Mucosa of descending colon (tissue), 3 donors: ENCODE results near the gene APOBEC3H. TPM values are rescaled to one million over a fixed set of nuclear protein-coding genes. Genes with fewer than 3 reads are reported as not detected.
"Not testable (repeated sequence)": the region's sequence is repeated elsewhere in the genome, so short reads cannot be mapped to it uniquely, and the experiment has no call there.

Experiments
- ATAC-seq: fragments of 200-7000 bp; cut with Tn5 transposase; one replicate; pipeline ENCODE4 v1.9.1; 2020; ENCODE audit warnings: mild to moderate bottlenecking, moderate library complexity
- DNase-seq, 3 donors: peaks; one replicate each; pipeline ENCODE4 v3.0.0-alpha.2; 2020
- H3K36me3 ChIP-seq: fragments of 200-600 bp; one replicate; pipeline ENCODE4 v1.8.0; 2021; ENCODE audit warnings: low read depth, mild to moderate bottlenecking
- H3K4me1 ChIP-seq: fragments of 200-600 bp; one replicate; pipeline ENCODE4 v1.8.0; 2021; ENCODE audit warnings: low read depth, mild to moderate bottlenecking
- H3K4me3 ChIP-seq: fragments of 200-600 bp; one replicate; pipeline ENCODE4 v1.8.0; 2021; ENCODE audit warnings: mild to moderate bottlenecking
- H3K9me3 ChIP-seq: fragments of 200-600 bp; one replicate; pipeline ENCODE4 v1.8.0; 2021; ENCODE audit warnings: mild to moderate bottlenecking
- CTCF ChIP-seq: fragments of 200-600 bp; IDR thresholded peaks from one replicate; pipeline ENCODE4 v1.8.0; 2022; ENCODE audit warnings: antibody characterized with exemption, mild to moderate bottlenecking
- intact Hi-C, 2 donors: fragments of 100-400 bp; cut with DNase I in 1 of 2; cut with micrococcal nuclease in 1 of 2; formaldehyde crosslinking; loops; one replicate each; pipeline versions ENCODE4 v1.11.0 to v1.11.1; 2022; cut with DNase I, micrococcal nuclease
- total RNA-seq, 3 donors: library from RNA; stranded (reverse); fragmentation: NEBNext Ultra II Directional in 2 of 3; extraction: Animal tissue kit (Norgen Biotek cat#: 25700) in 2 of 3; gene quantifications; one replicate each; pipeline versions ENCODE4 v1.2.1 to v1.2.4, GENCODE V29; 2021 to 2023
- donor health status: DM: no; HTN: no; CAD: no; lungs with moderate emphysema.
- donor health status: DM: no; HTN: no; CAD: no.
- donor health status: DM: no; HTN: yes; CAD: no.

APOBEC3H gene
- total RNA-seq, 3 donors from 2014 or later = 0.51 TPM; not detected in 2

GRCh38 chr22:39078329-39078728 lies 18.7 kb upstream of the APOBEC3H start:
- Histone ChIP-seq H3K4me1 (no peaks in the 10 kb centered on the region), H3K36me3 (no peaks in the 10 kb centered on the region), H3K4me3 (no peak overlapping the region), H3K9me3 (no peaks in the 10 kb centered on the region)
- no peak for TF ChIP-seq CTCF
- DNase-seq (no peak), ATAC-seq (no peak)
- intact Hi-C loops = no loop called here

- H3K36me3 ChIP-seq, intact Hi-C loops, H3K4me3 ChIP-seq, H3K4me1 ChIP-seq, H3K9me3 ChIP-seq, ATAC-seq: not testable (repeated sequence)
- DNase-seq = peak in 1 of 3 donors; percentile 15
Measured at GRCh38 chr22:39079054-39079637, 17.9 kb upstream of the APOBEC3H start.

- Histone ChIP-seq H3K4me3 (no peak overlapping the region), H3K36me3 (no peaks in the 10 kb centered on the region), H3K4me1 (no peaks in the 10 kb centered on the region), H3K9me3 (no peaks in the 10 kb centered on the region)
- intact Hi-C loops = no loop called here
- DNase-seq (peak in 1 of 3 donors; percentile 16), ATAC-seq (no peak)
- no peak for TF ChIP-seq CTCF
Measured at GRCh38 chr22:39080052-39080762, 16.8 kb upstream of the APOBEC3H start.

GRCh38 chr22:39081016-39081415 lies 16.0 kb upstream of the APOBEC3H start:
- intact Hi-C loops = no loop called here
- no peaks in the 10 kb centered on the region for H3K9me3 ChIP-seq
- no peaks in the 10 kb centered on the region for H3K4me1 ChIP-seq
- peak in 1 of 3 donors; percentile 18 for DNase-seq
- no peaks in the 10 kb centered on the region for H3K36me3 ChIP-seq
- no peak for ATAC-seq
- TF ChIP-seq CTCF = no peak
- H3K4me3 ChIP-seq = no peak overlapping the region

GRCh38 chr22:39081598-39081997 lies 15.4 kb upstream of the APOBEC3H start:
- ATAC-seq (no peak), DNase-seq (peak in 1 of 3 donors; percentile 8)
- H3K4me1 ChIP-seq = no peaks in the 10 kb centered on the region
- no peaks in the 10 kb centered on the region for H3K36me3 ChIP-seq
- no peaks in the 10 kb centered on the region for H3K9me3 ChIP-seq
- intact Hi-C loops = no loop called here
- H3K4me3 ChIP-seq = no peak overlapping the region
- no peak for TF ChIP-seq CTCF
